ENCODE data around the gene FHL1.

FHL1 gene

GRCh38 chrX:136115904-136116297 lies 31.4 kb upstream of the FHL1 start:
- Histone ChIP-seq H3K27ac (replicated peaks; ENCODE audit: low read length) (no peak overlapping the region), H3K27me3 (ENCODE audit: control insufficient read depth in 3 of 3, insufficient read depth in 3 of 3, low read depth in 1 of 3, low read length in 3 of 3) (no peaks in the 10 kb centered on the region), H2BK120ac (ENCODE audit: low read depth, low read length) (no peak overlapping the region), H3K4me3 (ENCODE audit: low read length in 2 of 2) (no peak overlapping the region), H3K79me1 (ENCODE audit: low read depth, low read length) (no peaks in the 10 kb centered on the region), H3K9ac (ENCODE audit: low read depth, low read length, poor library complexity) (no peak overlapping the region), H2AFZ (ENCODE audit: low read length) (no peak overlapping the region), H4K8ac (ENCODE audit: low read depth, low read length) (no peak overlapping the region), H3K23ac (ENCODE audit: low read depth, low read length, poor library complexity) (no peak overlapping the region), H2BK5ac (ENCODE audit: low read length) (no peak overlapping the region), H2BK15ac (ENCODE audit: low read length) (no peak overlapping the region), H4K91ac (ENCODE audit: low read depth, low read length, poor library complexity) (no peak overlapping the region), H3K36me3 (replicated peaks in 1 of 2; ENCODE audit: control insufficient read depth in 2 of 2, insufficient read depth in 2 of 2, low read length in 2 of 2) (no peaks in the 10 kb centered on the region), H3K4me1 (ENCODE audit: control insufficient read depth in 2 of 2, insufficient read depth in 1 of 2, low read depth in 1 of 2, low read length in 2 of 2) (no peaks in the 10 kb centered on the region), H2BK12ac (ENCODE audit: low read length) (no peak overlapping the region), H3K4ac (ENCODE audit: low read length) (no peak overlapping the region), H3K14ac (ENCODE audit: low read length) (no peak overlapping the region), H3K4me2 (ENCODE audit: insufficient read depth, low read length, poor library complexity, severe bottlenecking) (no peak overlapping the region), H2AK5ac (ENCODE audit: low read depth, low read length) (no peak overlapping the region), H3K9me3 (replicated peaks in 1 of 2; ENCODE audit: control insufficient read depth in 2 of 2, insufficient read depth in 1 of 2, low read depth in 1 of 2, low read length in 2 of 2) (no peaks in the 10 kb centered on the region), H3K18ac (ENCODE audit: low read length) (no peak overlapping the region)
- no peak for DNase-seq (ENCODE audit: low spot score)
- WGBS, 2 donors (ENCODE audit: extremely low coverage in 2 of 2, insufficient read length in 2 of 2, insufficient replicate concordance in 1 of 2), result no CpG with 5 or more reads among the region's 3 CpGs

GRCh38 chrX:136121788-136122187 lies 25.5 kb upstream of the FHL1 start:
- no peak for DNase-seq (ENCODE audit: low spot score)
- no peaks in the 10 kb centered on the region for H3K4me1 ChIP-seq (ENCODE audit: control insufficient read depth in 2 of 2, insufficient read depth in 1 of 2, low read depth in 1 of 2, low read length in 2 of 2)
- no peaks in the 10 kb centered on the region for H3K9me3 ChIP-seq (replicated peaks in 1 of 2; ENCODE audit: control insufficient read depth in 2 of 2, insufficient read depth in 1 of 2, low read depth in 1 of 2, low read length in 2 of 2)
- no peak overlapping the region for H3K4ac ChIP-seq (ENCODE audit: low read length)
- no peak overlapping the region for H4K8ac ChIP-seq (ENCODE audit: low read depth, low read length)
- H3K23ac ChIP-seq (ENCODE audit: low read depth, low read length, poor library complexity), result no peak overlapping the region
- H3K4me3 ChIP-seq (ENCODE audit: low read length in 2 of 2), result no peak overlapping the region
- H3K27me3 ChIP-seq (ENCODE audit: control insufficient read depth in 3 of 3, insufficient read depth in 3 of 3, low read depth in 1 of 3, low read length in 3 of 3), result no peaks in the 10 kb centered on the region
- H2BK120ac ChIP-seq (ENCODE audit: low read depth, low read length), result no peak overlapping the region
- no peak overlapping the region for H3K27ac ChIP-seq (replicated peaks; ENCODE audit: low read length)
- no peak overlapping the region for H3K14ac ChIP-seq (ENCODE audit: low read length)
- no peaks in the 10 kb centered on the region for H3K79me1 ChIP-seq (ENCODE audit: low read depth, low read length)
- H2BK15ac ChIP-seq (ENCODE audit: low read length), result no peak overlapping the region
- no peak overlapping the region for H4K91ac ChIP-seq (ENCODE audit: low read depth, low read length, poor library complexity)
- no CpG with 5 or more reads among the region's 1 CpG for WGBS, 2 donors (ENCODE audit: extremely low coverage in 2 of 2, insufficient read length in 2 of 2, insufficient replicate concordance in 1 of 2)
- no peak overlapping the region for H2AK5ac ChIP-seq (ENCODE audit: low read depth, low read length)
- no peaks in the 10 kb centered on the region for H3K36me3 ChIP-seq (replicated peaks in 1 of 2; ENCODE audit: control insufficient read depth in 2 of 2, insufficient read depth in 2 of 2, low read length in 2 of 2)
- no peak overlapping the region for H2AFZ ChIP-seq (ENCODE audit: low read length)
- H3K9ac ChIP-seq (ENCODE audit: low read depth, low read length, poor library complexity), result no peak overlapping the region
- no peak overlapping the region for H2BK12ac ChIP-seq (ENCODE audit: low read length)
- no peak overlapping the region for H2BK5ac ChIP-seq (ENCODE audit: low read length)
- H3K18ac ChIP-seq (ENCODE audit: low read length), result no peak overlapping the region
- H3K4me2 ChIP-seq (ENCODE audit: insufficient read depth, low read length, poor library complexity, severe bottlenecking), result no peak overlapping the region

DNA sequence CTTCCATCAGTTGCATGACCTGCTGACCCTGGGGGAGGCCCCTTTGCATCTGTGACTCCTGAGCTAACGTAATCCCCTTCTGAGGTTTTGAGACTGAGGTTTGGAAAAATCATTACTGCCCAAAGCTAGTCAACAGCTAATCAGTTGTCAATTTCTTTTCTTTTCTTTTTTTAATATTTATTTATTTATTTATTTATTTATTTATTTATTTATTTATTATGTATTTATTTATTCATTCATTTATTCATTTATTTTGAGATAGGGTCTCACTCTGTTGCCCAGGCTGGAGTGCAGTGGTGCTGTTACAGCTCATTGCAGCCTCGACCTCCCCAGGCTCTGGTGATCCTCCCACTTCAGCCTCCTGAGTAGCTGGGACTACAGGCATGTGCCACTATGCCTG lies 25.1 kb upstream of the FHL1 start:
- Histone ChIP-seq H3K4me1 (ENCODE audit: control insufficient read depth in 2 of 2, insufficient read depth in 1 of 2, low read depth in 1 of 2, low read length in 2 of 2) (no peaks in the 10 kb centered on the region), H4K8ac (ENCODE audit: low read depth, low read length) (no peak overlapping the region), H3K23ac (ENCODE audit: low read depth, low read length, poor library complexity) (no peak overlapping the region), H2BK120ac (ENCODE audit: low read depth, low read length) (no peak overlapping the region), H3K4ac (ENCODE audit: low read length) (no peak overlapping the region), H3K27ac (replicated peaks; ENCODE audit: low read length) (no peak overlapping the region), H3K14ac (ENCODE audit: low read length) (no peak overlapping the region), H3K4me3 (ENCODE audit: low read length in 2 of 2) (no peak overlapping the region), H2BK15ac (ENCODE audit: low read length) (no peak overlapping the region), H2BK5ac (ENCODE audit: low read length) (no peak overlapping the region), H2BK12ac (ENCODE audit: low read length) (no peak overlapping the region), H3K9me3 (replicated peaks in 1 of 2; ENCODE audit: control insufficient read depth in 2 of 2, insufficient read depth in 1 of 2, low read depth in 1 of 2, low read length in 2 of 2) (no peaks in the 10 kb centered on the region), H4K91ac (ENCODE audit: low read depth, low read length, poor library complexity) (no peak overlapping the region), H3K79me1 (ENCODE audit: low read depth, low read length) (no peaks in the 10 kb centered on the region), H3K4me2 (ENCODE audit: insufficient read depth, low read length, poor library complexity, severe bottlenecking) (no peak overlapping the region), H2AK5ac (ENCODE audit: low read depth, low read length) (no peak overlapping the region), H2AFZ (ENCODE audit: low read length) (no peak overlapping the region), H3K36me3 (replicated peaks in 1 of 2; ENCODE audit: control insufficient read depth in 2 of 2, insufficient read depth in 2 of 2, low read length in 2 of 2) (no peaks in the 10 kb centered on the region), H3K9ac (ENCODE audit: low read depth, low read length, poor library complexity) (no peak overlapping the region), H3K18ac (ENCODE audit: low read length) (no peak overlapping the region), H3K27me3 (ENCODE audit: control insufficient read depth in 3 of 3, insufficient read depth in 3 of 3, low read depth in 1 of 3, low read length in 3 of 3) (no peaks in the 10 kb centered on the region)
- DNase-seq (ENCODE audit: low spot score), result no peak
- WGBS, 2 donors (ENCODE audit: extremely low coverage in 2 of 2, insufficient read length in 2 of 2, insufficient replicate concordance in 1 of 2), result no CpG with 5 or more reads among the region's 2 CpGs

DNA sequence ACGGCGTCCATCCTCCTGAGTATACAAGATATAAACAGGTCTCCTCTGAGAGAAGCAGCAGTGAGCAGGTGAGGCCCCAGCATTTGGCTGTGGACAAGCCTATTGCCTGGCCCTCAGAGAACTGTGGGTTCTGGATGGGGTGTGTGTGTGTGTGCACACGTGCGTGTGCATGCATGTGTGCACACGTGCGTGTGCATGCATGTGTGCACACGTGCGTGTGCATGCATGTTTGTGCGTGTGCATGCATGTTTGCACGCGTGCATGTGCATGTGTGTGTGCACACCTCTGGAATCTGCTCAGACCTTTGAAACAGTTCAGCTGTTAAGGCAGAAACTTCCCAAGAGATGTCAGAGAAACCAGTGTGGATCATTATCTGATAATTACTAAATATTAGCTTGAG lies 22.2 kb upstream of the FHL1 start:
- Histone ChIP-seq H4K91ac (ENCODE audit: low read depth, low read length, poor library complexity) (no peak overlapping the region), H3K4ac (ENCODE audit: low read length) (no peak overlapping the region), H4K8ac (ENCODE audit: low read depth, low read length) (no peak overlapping the region), H2BK12ac (ENCODE audit: low read length) (no peak overlapping the region), H3K9me3 (replicated peaks in 1 of 2; ENCODE audit: control insufficient read depth in 2 of 2, insufficient read depth in 1 of 2, low read depth in 1 of 2, low read length in 2 of 2) (no peaks in the 10 kb centered on the region), H2BK120ac (ENCODE audit: low read depth, low read length) (no peak overlapping the region), H2BK15ac (ENCODE audit: low read length) (no peak overlapping the region), H3K18ac (ENCODE audit: low read length) (no peak overlapping the region), H3K4me1 (ENCODE audit: control insufficient read depth in 2 of 2, insufficient read depth in 1 of 2, low read depth in 1 of 2, low read length in 2 of 2) (no peaks in the 10 kb centered on the region), H3K79me1 (ENCODE audit: low read depth, low read length) (no peaks in the 10 kb centered on the region), H2BK5ac (ENCODE audit: low read length) (no peak overlapping the region), H2AFZ (ENCODE audit: low read length) (no peak overlapping the region), H3K4me3 (ENCODE audit: low read length in 2 of 2) (no peak overlapping the region), H2AK5ac (ENCODE audit: low read depth, low read length) (no peak overlapping the region), H3K23ac (ENCODE audit: low read depth, low read length, poor library complexity) (no peak overlapping the region), H3K36me3 (replicated peaks in 1 of 2; ENCODE audit: control insufficient read depth in 2 of 2, insufficient read depth in 2 of 2, low read length in 2 of 2) (no peaks in the 10 kb centered on the region), H3K9ac (ENCODE audit: low read depth, low read length, poor library complexity) (no peak overlapping the region), H3K14ac (ENCODE audit: low read length) (no peak overlapping the region), H3K4me2 (ENCODE audit: insufficient read depth, low read length, poor library complexity, severe bottlenecking) (no peak overlapping the region), H3K27me3 (ENCODE audit: control insufficient read depth in 3 of 3, insufficient read depth in 3 of 3, low read depth in 1 of 3, low read length in 3 of 3) (no peaks in the 10 kb centered on the region), H3K27ac (replicated peaks; ENCODE audit: low read length) (no peak overlapping the region)
- DNase-seq (ENCODE audit: low spot score), result no peak
- no CpG with 5 or more reads among the region's 11 CpGs for WGBS, 2 donors (ENCODE audit: extremely low coverage in 2 of 2, insufficient read length in 2 of 2, insufficient replicate concordance in 1 of 2)
